ENCODE data around the gene COL18A1.

- TF ChIP-seq PKNOX1 (IDR thresholded peaks at IDR 0.05) (no peak), ARNT (IDR thresholded peaks at IDR 0.05) (no peak), FOXM1 (IDR thresholded peaks at IDR 0.05; ENCODE audit: borderline replicate concordance) (no peak), TARDBP (IDR thresholded peaks at IDR 0.05) (no peak), FOXA1 (IDR thresholded peaks at IDR 0.05) (no peak)
These were observed 48.5 kb downstream of the COL18A1 start for GRCh38 chr21:45453308-45453950.

Measured in HEK293T (cell line).